Activated CD4-positive, alpha-beta T cell treated with anti-CD3 and anti-CD28 coated beads for 48 hours (primary cell): Measurements from ENCODE around the gene CEP41.
"Not testable (repeated sequence)": the region's sequence is repeated elsewhere in the genome, so short reads cannot be mapped to it uniquely, and the experiment has no call there.

Experiments used
- DNase-seq: peaks from one replicate; pipeline ENCODE4 v3.0.0-alpha.2; 2020

CEP41 gene

DNA sequence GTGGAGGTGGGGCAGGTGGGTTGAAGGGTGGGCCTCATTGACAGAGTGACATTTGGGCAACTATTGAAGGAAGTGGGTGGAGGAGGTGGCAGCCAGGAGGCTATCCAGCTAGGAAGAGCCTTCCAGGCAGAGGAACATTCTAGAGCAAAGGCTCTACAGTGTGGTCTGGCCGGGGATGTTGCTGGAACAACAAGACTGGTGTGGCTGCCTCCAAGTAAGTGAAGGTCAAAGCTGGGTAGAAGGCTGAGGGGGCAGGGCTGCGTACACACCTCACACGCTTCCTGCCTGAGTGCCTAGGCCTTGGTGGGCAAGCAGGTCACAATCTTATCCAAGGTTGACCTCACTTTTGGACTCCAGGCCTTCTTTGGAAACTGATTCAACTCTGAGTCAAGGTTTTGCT, 53.9 kb downstream of the CEP41 start:
- no peak for DNase-seq

DNA sequence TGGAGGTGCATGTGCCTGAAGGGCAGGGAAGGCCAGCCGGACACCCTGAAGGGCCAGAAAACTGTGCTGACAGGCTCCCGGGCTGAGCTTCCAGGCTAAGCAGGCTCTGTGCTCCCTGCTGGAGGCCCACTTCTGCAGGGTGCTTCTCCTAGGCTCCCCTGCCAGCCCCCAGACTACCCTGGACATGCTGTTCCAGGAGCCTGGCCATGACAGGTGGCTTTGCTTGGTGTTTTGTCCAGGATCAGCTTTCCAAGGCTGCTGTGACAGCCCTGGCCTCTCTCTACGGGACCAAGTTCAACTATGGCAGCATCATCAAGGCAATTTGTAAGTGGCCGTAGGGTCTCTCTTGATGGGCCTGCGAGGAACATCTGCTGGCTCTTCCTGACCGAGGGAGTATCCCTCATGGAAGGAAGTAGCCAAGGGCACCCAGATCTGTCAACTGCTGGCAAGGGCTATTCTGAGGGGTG, 55.2 kb downstream of the CEP41 start:
- no peak for DNase-seq

DNA sequence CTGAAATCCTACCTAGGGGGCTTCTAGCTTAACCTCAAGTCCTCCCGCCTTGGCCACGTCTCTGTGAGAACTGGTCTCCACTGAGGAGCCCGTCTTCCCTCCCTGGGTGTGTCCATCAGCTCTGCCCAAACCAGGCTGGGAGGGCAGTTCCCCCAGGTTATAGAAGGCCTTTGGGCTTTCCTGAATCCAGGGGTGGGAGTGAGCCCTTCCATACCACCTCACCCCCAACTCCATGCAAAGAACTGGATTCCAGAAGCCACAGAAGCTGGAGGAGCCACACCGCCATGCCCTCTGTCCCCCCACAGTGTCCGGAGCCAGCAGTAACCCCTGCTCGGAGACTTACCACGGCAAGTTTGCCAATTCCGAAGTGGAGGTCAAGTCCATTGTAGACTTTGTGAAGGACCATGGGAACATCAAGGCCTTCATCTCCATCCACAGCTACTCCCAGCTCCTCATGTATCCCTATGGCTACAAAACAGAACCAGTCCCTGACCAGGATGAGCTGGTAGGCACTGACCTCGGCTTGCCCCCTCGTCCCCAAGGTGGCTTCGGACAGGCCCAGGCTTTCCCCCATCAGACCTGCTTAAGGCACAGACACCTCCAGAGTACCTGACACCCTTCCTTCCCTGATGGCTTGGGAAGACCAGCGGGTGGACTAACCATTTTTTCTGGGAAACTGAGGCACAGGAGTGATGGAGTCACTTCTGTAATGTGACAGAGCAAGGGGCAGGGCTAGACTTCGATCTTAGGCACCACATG, 55.8 kb downstream of the CEP41 start:
- no peak for DNase-seq

DNA sequence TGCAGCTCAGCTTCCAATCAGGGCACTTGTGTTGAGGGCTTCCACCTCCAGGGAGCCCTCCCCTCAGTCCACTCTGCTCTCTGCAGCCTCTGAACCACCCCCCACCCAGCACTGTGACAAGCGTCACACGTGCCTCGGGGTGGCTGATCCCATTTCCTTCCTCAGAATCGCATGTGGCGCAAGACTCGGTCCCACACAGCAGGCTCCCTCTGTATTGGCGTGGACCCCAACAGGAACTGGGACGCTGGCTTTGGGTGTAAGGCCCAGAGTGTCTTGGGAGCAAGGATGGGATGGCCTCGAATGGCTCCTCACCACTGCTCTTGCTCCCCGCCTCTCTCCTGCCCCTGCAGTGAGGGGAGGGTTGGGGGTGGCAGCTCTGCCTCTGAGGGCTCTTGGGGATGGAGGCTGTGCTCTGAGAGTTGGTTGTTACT, 56.4 kb downstream of the CEP41 start:
- DNase-seq: no peak

- DNase-seq: no peak
These were observed 57.4 kb downstream of the CEP41 start for GRCh38 chr7:130383187-130383980.

- DNase-seq: no peak
These were observed 59.1 kb downstream of the CEP41 start for GRCh38 chr7:130381468-130382312.

GRCh38 chr7:130380861-130381455, 59.9 kb downstream of the CEP41 start:
- no peak for DNase-seq

DNA sequence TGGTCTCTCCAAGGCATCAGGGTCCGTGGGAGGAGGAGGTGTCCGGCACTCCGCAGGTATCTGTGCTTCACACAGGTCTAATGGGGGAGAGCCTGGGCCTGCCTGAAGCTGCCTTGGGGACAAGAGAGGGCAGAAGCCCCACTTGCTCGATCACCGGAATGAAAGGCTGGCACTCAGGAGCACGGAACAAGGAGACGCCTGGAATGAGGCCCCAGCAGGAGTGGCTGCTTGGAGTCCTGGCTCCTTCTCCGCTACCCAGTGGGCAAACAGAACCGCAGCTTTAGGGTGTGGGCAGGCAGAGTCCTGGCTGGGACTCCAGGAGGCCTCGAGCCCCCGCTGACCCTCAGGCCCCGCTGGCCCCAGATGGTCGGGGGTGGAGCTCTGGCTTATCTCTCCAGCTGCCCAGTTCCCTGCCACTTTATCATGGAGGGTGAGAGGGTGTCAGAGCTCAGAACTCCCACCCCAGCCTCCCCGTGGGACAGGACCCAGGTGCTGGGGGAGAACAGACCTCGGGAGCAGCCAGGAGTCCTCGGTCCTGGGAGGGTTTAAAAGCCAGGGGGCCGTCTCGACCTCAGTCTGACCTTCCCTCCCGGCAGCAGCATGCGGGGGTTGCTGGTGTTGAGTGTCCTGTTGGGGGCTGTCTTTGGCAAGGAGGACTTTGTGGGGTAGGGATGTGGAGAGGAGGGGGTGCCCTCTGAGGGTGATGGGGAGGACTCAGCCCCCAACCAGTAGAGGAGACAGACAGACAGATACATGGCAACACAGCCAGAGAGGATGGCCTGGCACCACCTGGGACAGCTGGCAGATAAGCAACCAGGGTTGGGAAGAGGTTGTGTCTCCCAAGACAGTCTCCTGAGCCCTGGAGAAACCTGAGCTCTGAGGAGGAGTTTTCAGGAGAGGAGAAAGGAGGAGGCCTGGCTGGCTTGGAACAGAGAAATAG, 60.6 kb downstream of the CEP41 start, which contains the start of gene CPA1:
Gene CPA1 (plus strand): TSS at position 574 of the 940 bp plus-strand sequence. CDS start 27 bp downstream, at position 601.
- DNase-seq: no peak

GRCh38 chr7:130379532-130379920, 61.3 kb downstream of the CEP41 start:
- no peak for DNase-seq

- DNase-seq: no peak
These were observed 61.8 kb downstream of the CEP41 start for GRCh38 chr7:130379019-130379418.

DNA sequence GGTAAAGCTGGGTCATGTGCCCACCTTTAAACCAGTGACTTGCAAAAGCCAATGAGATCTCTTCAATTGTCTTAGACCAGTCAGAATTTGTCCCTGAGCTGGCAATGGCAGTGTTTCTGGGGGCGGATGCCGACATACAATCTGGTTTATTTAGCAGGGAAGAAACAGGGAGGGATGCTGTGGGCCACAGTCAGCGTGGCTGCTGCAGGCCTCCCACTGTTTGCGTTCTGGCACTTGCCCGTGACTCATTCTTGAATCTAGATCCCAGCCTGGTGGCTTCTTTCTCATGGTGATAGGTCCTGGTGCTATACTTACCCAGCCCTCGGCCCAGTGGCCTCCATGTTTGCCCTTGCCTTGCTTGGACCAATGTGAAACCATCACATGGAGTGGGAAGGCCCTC, 63.6 kb downstream of the CEP41 start:
- DNase-seq: no peak

DNA sequence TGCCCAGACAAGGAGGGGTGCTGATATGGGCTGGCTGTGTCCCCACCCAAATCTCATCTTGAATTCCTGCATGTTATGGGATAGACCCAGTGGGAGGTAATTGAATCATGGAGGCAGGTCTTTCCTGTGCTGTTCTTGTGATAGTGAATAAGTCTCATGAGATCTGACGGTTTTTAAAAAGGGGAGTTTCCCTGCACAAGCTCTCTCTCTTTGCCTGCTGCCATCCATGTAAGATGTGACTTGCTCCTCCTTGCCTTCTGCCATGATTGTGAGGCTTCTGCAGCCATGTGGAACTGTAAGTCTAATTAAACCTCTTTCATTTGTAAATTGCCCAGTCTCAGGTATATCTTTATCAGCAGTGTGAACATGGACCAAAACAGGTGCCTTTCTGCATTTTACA, 64.4 kb downstream of the CEP41 start:
- not testable (repeated sequence) for DNase-seq

DNA sequence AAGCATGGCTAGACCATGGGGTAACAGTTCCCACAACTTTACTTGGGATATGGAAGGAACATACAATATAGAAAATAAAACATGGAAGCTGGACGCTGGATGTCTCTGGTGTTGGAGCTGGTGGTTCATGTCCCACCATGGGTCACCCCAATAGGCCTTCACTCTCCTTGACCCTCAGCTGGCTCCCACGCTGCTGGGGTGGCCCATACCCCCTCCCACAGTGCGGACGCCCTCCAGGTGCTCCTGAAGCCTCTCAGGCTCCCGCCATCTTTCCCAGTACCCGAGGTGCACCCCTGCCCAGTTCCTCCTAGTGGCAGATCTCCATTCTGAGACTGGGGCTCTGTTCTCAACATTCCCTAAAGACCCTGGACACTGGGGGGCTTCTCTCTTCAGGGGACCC, 66.3 kb downstream of the CEP41 start:
- no peak for DNase-seq

DNA sequence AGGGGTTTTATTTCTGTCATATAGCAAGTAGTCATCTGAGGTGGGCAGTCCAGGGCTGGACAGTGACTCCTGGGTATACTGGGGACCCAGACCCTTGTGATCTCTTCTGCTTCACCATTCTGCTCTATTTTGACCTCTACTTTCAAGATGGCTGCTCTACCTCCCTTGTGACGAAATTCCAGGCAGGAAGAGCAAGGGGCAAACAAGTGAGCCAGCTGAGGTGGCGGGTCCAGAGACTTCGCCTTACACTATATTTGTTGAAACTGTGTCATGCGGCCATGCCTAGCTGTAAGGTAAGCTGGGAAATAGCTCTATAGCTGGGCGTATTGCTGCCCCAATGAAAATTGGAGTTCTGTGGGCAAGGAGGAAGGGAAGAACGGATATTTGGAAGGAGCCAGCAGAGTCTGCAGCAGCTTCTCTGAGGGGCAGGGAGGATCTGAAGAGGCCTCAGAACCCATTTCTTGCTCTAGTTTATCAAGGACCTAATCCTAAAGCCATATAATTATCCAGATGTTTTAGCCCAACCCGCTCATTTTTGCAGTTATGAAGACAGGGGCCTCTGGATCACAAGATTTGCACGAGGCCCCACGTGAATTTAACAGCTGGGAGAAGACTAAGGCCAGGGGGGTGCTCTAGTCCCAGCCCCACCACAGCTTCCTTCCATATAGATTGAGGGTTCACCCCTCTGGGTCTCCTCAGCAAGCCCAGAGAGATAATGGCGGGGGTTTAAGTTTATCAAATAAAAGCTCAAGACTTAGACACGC, 68.2 kb downstream of the CEP41 start:
- no peak for DNase-seq

- DNase-seq: no peak
These were observed 69.8 kb downstream of the CEP41 start for GRCh38 chr7:130371046-130371445.

GRCh38 chr7:130369831-130370550, 70.8 kb downstream of the CEP41 start:
- no peak for DNase-seq

DNA sequence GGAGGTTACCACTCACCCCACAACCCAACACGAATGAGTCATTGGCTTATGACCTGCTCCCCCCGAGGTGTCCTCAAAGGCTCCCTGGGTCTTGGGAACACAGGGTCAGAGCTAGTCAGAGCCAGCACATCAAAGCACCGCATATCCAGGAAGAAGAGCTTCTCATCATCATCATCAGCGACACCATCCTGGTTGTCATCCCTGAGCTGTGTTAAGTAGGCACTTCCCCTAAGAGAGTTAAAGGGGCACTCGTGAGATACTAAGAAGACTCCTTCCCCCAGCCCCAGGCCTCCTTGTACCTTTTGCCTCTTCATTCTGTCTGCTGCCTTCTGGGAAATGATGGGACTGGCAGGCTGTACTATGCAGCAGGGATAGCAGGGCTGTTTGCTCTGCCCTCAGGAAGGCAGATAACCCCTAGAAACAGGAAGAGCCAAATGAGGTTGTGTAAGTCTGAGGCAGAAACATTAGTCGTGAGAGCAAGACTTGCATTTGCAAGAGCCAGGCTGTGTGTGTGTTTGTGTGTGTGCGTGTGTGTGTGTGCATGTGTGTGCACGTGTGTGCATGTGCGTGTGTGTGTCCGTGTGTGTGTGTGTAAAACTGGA, 71.6 kb downstream of the CEP41 start:
- DNase-seq: no peak

- no peak for DNase-seq
These were observed 72.7 kb downstream of the CEP41 start for GRCh38 chr7:130367836-130368746.
